Raji (cell line): ENCODE results near the gene BICD1.

ENCODE experiments used
- POLR2A ChIP-seq: IDR thresholded peaks from 2 replicates; pipeline ENCODE4 v1.6.1; 2011; ENCODE audit warnings: low read depth, low read length, control low read depth; ENCODE audit not compliant: insufficient read depth

BICD1 gene

GRCh38 chr12:32091696-32092095 is 15.0 kb upstream of the BICD1 start:
- no peak for TF ChIP-seq POLR2A

- no peak for TF ChIP-seq POLR2A
Measured at GRCh38 chr12:32098112-32098511, 8.5 kb upstream of the BICD1 start.

- no peak for TF ChIP-seq POLR2A
Measured at GRCh38 chr12:32100361-32100760, 6.3 kb upstream of the BICD1 start.

GRCh38 chr12:32100888-32101287 is 5.8 kb upstream of the BICD1 start:
- no peak for TF ChIP-seq POLR2A

- no peak for TF ChIP-seq POLR2A
Measured at GRCh38 chr12:32102234-32102633, 4.4 kb upstream of the BICD1 start.

- no peak for TF ChIP-seq POLR2A
Measured at GRCh38 chr12:32104572-32105355, 1.9 kb upstream of the BICD1 start.

GRCh38 chr12:32105986-32106516 is 596 bp upstream of the BICD1 start:
- TF ChIP-seq POLR2A = no peak

- TF ChIP-seq POLR2A = no peak
Measured at GRCh38 chr12:32107359-32108267, 966 bp downstream of the BICD1 start.

GRCh38 chr12:32108787-32109186 is 2.1 kb downstream of the BICD1 start:
- TF ChIP-seq POLR2A = no peak

- TF ChIP-seq POLR2A = no peak
Measured at GRCh38 chr12:32110417-32110816, 3.8 kb downstream of the BICD1 start.

- TF ChIP-seq POLR2A = no peak
Measured at GRCh38 chr12:32110942-32111341, 4.3 kb downstream of the BICD1 start.

- TF ChIP-seq POLR2A = no peak
Measured at GRCh38 chr12:32115404-32116104, 8.9 kb downstream of the BICD1 start.

GRCh38 chr12:32116897-32117296 is 10.2 kb downstream of the BICD1 start:
- TF ChIP-seq POLR2A = no peak

- no peak for TF ChIP-seq POLR2A
Measured at GRCh38 chr12:32117316-32117715, 10.7 kb downstream of the BICD1 start.

GRCh38 chr12:32118806-32119205 is 12.2 kb downstream of the BICD1 start:
- no peak for TF ChIP-seq POLR2A
